OCI-LY3 (cell line): ENCODE results near the gene MESP2.

Experiments used
- EZH2phosphoT487 ChIP-seq: fragments of 200-600 bp; shearing (Covaris generic); IDR thresholded peaks from 2 replicates; pipeline ENCODE4 v1.6.1; 2018; ENCODE audit warnings: antibody characterized with exemption, mixed run types, low read depth
- TF ChIP-seq, protein P1 (sequence below): fragments of 200-600, 300-600 bp; sonication (generic); IDR thresholded peaks from 2 replicates; pipeline ENCODE4 v1.5.1; 2014; ENCODE audit warnings: antibody characterized with exemption, low read length, low read depth

- TF ChIP-seq, protein P1, sequence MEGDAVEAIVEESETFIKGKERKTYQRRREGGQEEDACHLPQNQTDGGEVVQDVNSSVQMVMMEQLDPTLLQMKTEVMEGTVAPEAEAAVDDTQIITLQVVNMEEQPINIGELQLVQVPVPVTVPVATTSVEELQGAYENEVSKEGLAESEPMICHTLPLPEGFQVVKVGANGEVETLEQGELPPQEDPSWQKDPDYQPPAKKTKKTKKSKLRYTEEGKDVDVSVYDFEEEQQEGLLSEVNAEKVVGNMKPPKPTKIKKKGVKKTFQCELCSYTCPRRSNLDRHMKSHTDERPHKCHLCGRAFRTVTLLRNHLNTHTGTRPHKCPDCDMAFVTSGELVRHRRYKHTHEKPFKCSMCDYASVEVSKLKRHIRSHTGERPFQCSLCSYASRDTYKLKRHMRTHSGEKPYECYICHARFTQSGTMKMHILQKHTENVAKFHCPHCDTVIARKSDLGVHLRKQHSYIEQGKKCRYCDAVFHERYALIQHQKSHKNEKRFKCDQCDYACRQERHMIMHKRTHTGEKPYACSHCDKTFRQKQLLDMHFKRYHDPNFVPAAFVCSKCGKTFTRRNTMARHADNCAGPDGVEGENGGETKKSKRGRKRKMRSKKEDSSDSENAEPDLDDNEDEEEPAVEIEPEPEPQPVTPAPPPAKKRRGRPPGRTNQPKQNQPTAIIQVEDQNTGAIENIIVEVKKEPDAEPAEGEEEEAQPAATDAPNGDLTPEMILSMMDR = no peak
- no peak for TF ChIP-seq EZH2phosphoT487
Observed at GRCh38 chr15:89749526-89749925, 26.6 kb upstream of the MESP2 start.
